Transverse colon (tissue), 4 donors: Measurements from ENCODE around the gene BACE2. TPM values are rescaled to one million over a fixed set of nuclear protein-coding genes. Genes with fewer than 3 reads are reported as not detected.

Experiments
- DNase-seq: peaks from one replicate; pipeline ENCODE4 v3.0.0-alpha.2; 2019
- H3K27ac ChIP-seq, 4 donors: fragments of 200-600 bp; sonication (generic); 2 replicates each; pipeline ENCODE4 v1.5.1; 2016 to 2018; ENCODE audit warnings: inconsistent platforms in 4 of 4
- H3K27me3 ChIP-seq: fragments of 200-600 bp; sonication (generic); 2 replicates; pipeline ENCODE4 v1.5.1; 2017; ENCODE audit warnings: inconsistent platforms
- H3K36me3 ChIP-seq, 4 donors: fragments of 200-600 bp; sonication (generic); 2 replicates each; pipeline ENCODE4 v1.5.1; 2017 to 2019; ENCODE audit warnings: inconsistent platforms in 4 of 4
- H3K4me1 ChIP-seq, 4 donors: fragments of 200-600 bp; sonication (generic); 2 replicates each; pipeline ENCODE4 v1.5.1; 2017 to 2020; ENCODE audit warnings: inconsistent platforms in 4 of 4
- H3K4me3 ChIP-seq, 4 donors: fragments of 200-600 bp; sonication (generic); 1 replicate in 1 of 4; 2 replicates in 3 of 4; pipeline versions ENCODE4 v1.5.1 to v1.6.1; 2017 to 2019; ENCODE audit warnings: inconsistent platforms in 4 of 4
- H3K9me3 ChIP-seq, 2 donors: fragments of 200-600 bp; sonication (generic); 2 replicates each; pipeline ENCODE4 v1.5.1; 2017 to 2019; ENCODE audit warnings: inconsistent platforms in 2 of 2
- CTCF ChIP-seq, 5 experiments: fragments of 200-600 bp in 3 of 5; fragments of 450-650 bp in 2 of 5; sonication (generic) in 3 of 5; IDR thresholded peaks; 1 replicate in 2 of 5; 2 replicates in 3 of 5; pipeline ENCODE4 v1.5.1; 2016 to 2017; ENCODE audit warnings: antibody characterized with exemption in 5 of 5, inconsistent platforms in 3 of 5, mild to moderate bottlenecking in 2 of 5, moderate library complexity in 1 of 5
- EP300 ChIP-seq: sonication (generic); formaldehyde crosslinking; IDR thresholded peaks from one replicate; pipeline ENCODE4 v1.6.1; 2017; ENCODE audit warnings: antibody characterized with exemption, low read depth
- POLR2A ChIP-seq: fragments of 450-650 bp; IDR thresholded peaks from one replicate; pipeline ENCODE4 v1.6.1; 2016; ENCODE audit warnings: antibody characterized with exemption, mild to moderate bottlenecking, moderate library complexity
- POLR2AphosphoS5 ChIP-seq, 3 donors: sonication (generic); formaldehyde crosslinking; IDR thresholded peaks; one replicate each; pipeline ENCODE4 v1.6.1; 2016; ENCODE audit warnings: antibody characterized with exemption in 3 of 3
- WGBS, 2 donors: methylation state at CpG; one replicate each; pipeline ENCODE4 v1.1.5; 2018; ENCODE audit warnings: low coverage in 1 of 2; 5-methylcytosine and 5-hydroxymethylcytosine counted together
- in situ Hi-C, 4 donors: fragments of 200-750 bp; cut with MboI; loops; one replicate each; pipeline versions ENCODE4 v1.15.0 to v1.15.1; 2017; ENCODE audit warnings: low sequenced_read_pairs in 3 of 4, low pct_ligation_motif_present in 1 of 4, low pct_unique_long_range_greater_than_20kb in 1 of 4
- intact Hi-C: fragments of 100-400 bp; cut with DNase I; formaldehyde crosslinking; loops from one replicate; pipeline ENCODE4 v1.15.1; 2023; ENCODE audit warnings: low total_unique reads
- total RNA-seq, 4 donors: library from RNA; depleted of rRNA; stranded (reverse); fragments of >200 nt; gene quantifications; one replicate each; pipeline ENCODE4 v1.1.0, GENCODE V29; 2016

The BACE2 gene
- 10 to 100 TPM; 28.4 to 52.5 (median 43.9) TPM for total RNA-seq

GRCh38 chr21:41167348-41168342 is at the start of gene BACE2:
BACE2 (plus strand) TSS chr21:41168160; CDS start chr21:41168264, 104 bp downstream.
- peak within 1 kb of the TSS; percentile 74 to 95 (median 92) for H3K4me3 ChIP-seq
- TF ChIP-seq POLR2AphosphoS5 (IDR thresholded peaks at IDR 0.05) (peak in 2 of 3 donors; percentile 39 to 64), CTCF (IDR thresholded peaks at IDR 0.05) (peak in 4 of 5 experiments; percentile 46 to 77 (median 56)), POLR2A (peak; percentile 49), EP300 (no peak)
- in situ Hi-C loops (loop anchor here in 1 of 4 donors (25.0 kb wide), 1 partner anchor 295 kb away; no protein-coding TSS in a partner anchor), intact Hi-C loops (loop anchor here (10.0 kb wide), 1 partner anchor 87 kb away; no protein-coding TSS in a partner anchor)
- H3K36me3 ChIP-seq = no peaks in the 10 kb centered on the region
- WGBS, 2 donors = 1% methylated on average over 52 of the region's 111 CpGs; no CpG with 5 or more reads in 1 of the 2 donors
- peak; percentile 87 for DNase-seq
- peak within 1 kb of the TSS; percentile 85 to 94 (median 92) for H3K27ac ChIP-seq
- no peaks in the 10 kb centered on the region for H3K27me3 ChIP-seq
- H3K9me3 ChIP-seq = no peaks in the 10 kb centered on the region
- peaks cover 6 to 42% (median 15%) of the 10 kb centered on the region in 4 donors for H3K4me1 ChIP-seq

- TF ChIP-seq EP300 = no peak
- TF ChIP-seq CTCF (IDR thresholded peaks at IDR 0.05) = no peak
- TF ChIP-seq POLR2AphosphoS5 (IDR thresholded peaks at IDR 0.05) = no peak
- TF ChIP-seq POLR2A = no peak
- DNase-seq = no peak
- Histone ChIP-seq H3K4me3 (no peak overlapping the region), H3K4me1 (peaks cover 0 to 6% (median 2%) of the 10 kb centered on the region in 4 donors), H3K27ac (no peak overlapping the region), H3K9me3 (no peaks in the 10 kb centered on the region), H3K36me3 (no peaks in the 10 kb centered on the region), H3K27me3 (peaks cover 47% of the 10 kb centered on the region)
- 70 to 88% methylated on average over 1 of the region's 1 CpG for WGBS, 2 donors
- intact Hi-C loops (no loop called here), in situ Hi-C loops (no loop called here)
Measured at GRCh38 chr21:41119901-41120300, 48.1 kb upstream of the BACE2 start.

GRCh38 chr21:41120997-41121396 is 47.0 kb upstream of the BACE2 start:
- no peaks in the 10 kb centered on the region for H3K36me3 ChIP-seq
- TF ChIP-seq CTCF (IDR thresholded peaks at IDR 0.05) (no peak), POLR2A (no peak), POLR2AphosphoS5 (IDR thresholded peaks at IDR 0.05) (no peak), EP300 (no peak)
- H3K27ac ChIP-seq = no peak overlapping the region
- H3K9me3 ChIP-seq = no peaks in the 10 kb centered on the region
- peaks cover 0 to 6% (median 2%) of the 10 kb centered on the region in 4 donors for H3K4me1 ChIP-seq
- H3K4me3 ChIP-seq = no peak overlapping the region
- in situ Hi-C loops = no loop called here
- DNase-seq = no peak
- intact Hi-C loops = no loop called here
- H3K27me3 ChIP-seq = peaks cover 52% of the 10 kb centered on the region
- WGBS, 2 donors = 80% methylated on average over 4 of the region's 4 CpGs; no CpG with 5 or more reads in 1 of the 2 donors

- H3K9me3 ChIP-seq = no peaks in the 10 kb centered on the region
- no peak overlapping the region for H3K4me3 ChIP-seq
- H3K36me3 ChIP-seq = no peaks in the 10 kb centered on the region
- WGBS, 2 donors = 39% methylated on average over 19 of the region's 19 CpGs; no CpG with 5 or more reads in 1 of the 2 donors
- TF ChIP-seq POLR2A = no peak
- TF ChIP-seq CTCF (IDR thresholded peaks at IDR 0.05) = peak; percentile 73 to 89 (median 86)
- in situ Hi-C loops (no loop called here), intact Hi-C loops (no loop called here)
- peaks cover 47% of the 10 kb centered on the region for H3K27me3 ChIP-seq
- DNase-seq = peak; percentile 90
- H3K27ac ChIP-seq = no peak overlapping the region
- peaks cover 0 to 6% (median 2%) of the 10 kb centered on the region in 4 donors for H3K4me1 ChIP-seq
Measured at GRCh38 chr21:41121785-41122415, 46.1 kb upstream of the BACE2 start.
